Measurements from ENCODE around the gene CDK16.

- TF ChIP-seq CTCF (IDR thresholded peaks at IDR 0.05) (no peak), REST (IDR thresholded peaks at IDR 0.05; ENCODE audit: insufficient read depth in 1 of 2, low read depth in 2 of 2, low read length in 1 of 2) (no peak), POLR2AphosphoS5 (IDR thresholded peaks at IDR 0.05; ENCODE audit: low read depth, low read length) (no peak), SIN3A (IDR thresholded peaks at IDR 0.05; ENCODE audit: borderline replicate concordance, insufficient read depth, low read depth, low read length) (no peak), TCF7L2 (IDR thresholded peaks at IDR 0.05; ENCODE audit: low read depth, low read length) (no peak)
These were observed 48.2 kb downstream of the CDK16 start for GRCh38 chrX:47266643-47267042.

Data from Panc1 (cell line).